ENCODE results near the gene RGS16.
A peak's percentile ranks its signal among the peaks of the same experiment; 100 is the strongest.

Gene RGS16

GRCh38 chr1:182608845-182609610 lies 4.8 kb upstream of the RGS16 start:
- no peak for DNase-seq (ENCODE audit: low read depth in 3 of 3)

GRCh38 chr1:182608236-182608635 lies 4.0 kb upstream of the RGS16 start:
- no peak for DNase-seq (ENCODE audit: low read depth in 3 of 3)

- no peak for DNase-seq (ENCODE audit: low read depth in 3 of 3)
Observed at GRCh38 chr1:182607566-182607965, 3.4 kb upstream of the RGS16 start.

- DNase-seq (ENCODE audit: low read depth in 3 of 3): peak in 1 of 3 experiments; percentile 17
Observed at GRCh38 chr1:182603646-182604174, 479 bp downstream of the RGS16 start.

DNA sequence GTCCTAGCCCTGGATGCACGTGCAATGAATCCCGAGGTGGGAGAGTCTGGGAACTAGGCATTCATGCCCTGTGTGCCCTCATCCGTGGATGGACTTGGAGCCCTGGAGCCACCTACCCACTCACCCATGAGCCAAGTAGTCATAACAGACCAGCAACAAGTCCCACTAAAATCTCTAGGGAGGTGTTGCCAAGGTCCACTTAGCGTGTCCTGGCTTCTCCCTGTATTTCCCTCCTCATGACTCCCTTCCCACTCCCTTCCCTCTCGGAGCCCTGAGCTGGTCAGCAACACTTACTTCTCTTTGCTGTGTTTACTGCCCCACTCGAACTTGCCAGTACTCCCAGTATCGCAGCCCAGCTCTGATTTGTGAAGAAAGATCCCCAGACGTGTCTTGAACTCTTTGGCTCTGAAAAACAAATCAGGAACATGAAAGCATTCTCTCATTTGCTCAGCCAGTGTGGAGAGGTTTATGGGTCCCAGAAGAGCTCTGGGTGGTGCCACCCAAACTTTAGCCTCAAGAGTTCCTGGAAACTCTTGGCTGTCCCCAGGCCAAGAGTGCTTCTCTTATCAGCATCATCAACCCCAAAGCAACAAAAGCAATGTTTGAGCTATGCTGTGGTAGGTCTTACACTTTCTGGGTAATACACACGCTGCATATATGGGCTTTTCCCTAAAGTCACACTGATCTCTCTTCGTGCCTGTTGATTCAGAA lies 1.1 kb downstream of the RGS16 start:
- DNase-seq (ENCODE audit: low read depth in 3 of 3): no peak

DNA sequence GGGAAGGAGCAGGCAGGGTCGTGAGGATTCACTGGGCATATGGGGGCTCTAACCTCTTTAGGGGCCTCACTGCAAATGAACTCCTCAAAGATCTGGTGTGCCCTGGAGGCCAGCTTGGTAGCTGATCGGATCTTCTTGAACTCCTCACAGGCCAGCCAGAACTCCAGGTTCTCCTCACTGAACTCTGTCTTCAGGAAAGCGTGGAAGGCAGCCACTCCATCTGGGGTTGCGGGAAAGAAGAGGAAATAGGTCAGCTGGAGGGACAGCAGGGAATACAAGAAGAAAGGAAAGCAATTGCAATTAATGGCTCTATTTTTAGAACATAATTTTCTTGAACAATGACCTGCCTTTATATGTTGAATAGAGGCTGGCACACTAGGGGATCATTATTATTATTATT lies 2.3 kb downstream of the RGS16 start:
- DNase-seq (ENCODE audit: low read depth in 3 of 3): no peak

- no peak for DNase-seq (ENCODE audit: low read depth in 3 of 3)
Observed at GRCh38 chr1:182601416-182601786, 2.8 kb downstream of the RGS16 start.

DNA sequence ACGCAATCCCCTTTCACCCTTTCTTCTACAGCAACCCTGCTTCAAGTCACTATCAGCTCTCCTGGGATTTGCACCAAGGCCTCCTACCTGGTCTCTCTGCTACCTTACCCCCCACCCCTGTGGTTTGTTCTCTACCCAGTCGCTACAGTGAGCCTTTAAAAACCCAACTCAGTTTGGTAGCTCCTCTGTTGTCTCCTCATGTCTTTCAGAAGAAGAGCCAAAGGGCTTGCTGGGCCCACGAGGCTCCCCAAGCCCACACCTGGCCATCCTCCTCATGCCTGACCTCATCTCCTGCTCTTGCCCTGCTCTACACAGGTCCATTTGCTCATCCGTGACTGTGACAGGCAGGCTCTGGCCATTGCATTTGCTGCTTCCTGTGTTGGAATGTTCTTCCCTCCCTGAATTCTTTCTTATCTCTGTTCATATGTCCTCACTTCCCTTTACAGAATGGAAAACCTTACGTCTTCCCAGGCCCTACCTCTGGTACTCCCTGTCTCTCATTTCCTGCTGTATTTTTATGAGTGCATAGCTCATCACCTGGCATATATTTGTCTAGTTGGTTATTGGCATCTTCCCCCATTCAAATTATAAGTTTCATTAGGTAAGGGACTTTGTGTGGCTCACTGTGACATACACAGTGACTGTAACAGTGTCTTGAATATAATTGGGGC lies 3.3 kb downstream of the RGS16 start:
- no peak for DNase-seq (ENCODE audit: low read depth in 3 of 3)

- no peak for DNase-seq (ENCODE audit: low read depth in 3 of 3)
Observed at GRCh38 chr1:182600036-182600713, 4.0 kb downstream of the RGS16 start.

- no peak for DNase-seq (ENCODE audit: low read depth in 3 of 3)
Observed at GRCh38 chr1:182599339-182599738, 4.8 kb downstream of the RGS16 start.

GRCh38 chr1:182598296-182598695 lies 5.9 kb downstream of the RGS16 start:
- no peak for DNase-seq (ENCODE audit: low read depth in 3 of 3)

DNA sequence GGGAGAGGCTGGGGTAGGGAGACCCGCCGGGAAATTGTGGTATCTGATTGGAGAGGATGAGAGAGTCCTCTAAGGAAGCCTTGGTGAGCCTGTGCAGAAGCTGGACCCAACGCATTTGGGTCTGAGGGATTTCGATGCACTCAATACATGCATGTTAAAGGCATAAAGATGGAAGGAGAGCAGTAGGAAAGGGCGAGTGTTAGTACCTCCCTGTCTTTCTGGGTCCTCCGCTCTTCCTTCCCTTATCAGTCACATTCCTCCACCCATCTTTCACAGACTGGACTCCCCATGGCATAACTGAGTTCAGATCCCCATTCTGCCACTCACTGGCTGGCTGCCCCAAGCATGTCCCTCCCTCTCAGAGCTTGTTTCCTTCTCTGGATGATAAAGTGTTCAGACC lies 7.3 kb downstream of the RGS16 start:
- no peak for DNase-seq (ENCODE audit: low read depth in 3 of 3)

DNA sequence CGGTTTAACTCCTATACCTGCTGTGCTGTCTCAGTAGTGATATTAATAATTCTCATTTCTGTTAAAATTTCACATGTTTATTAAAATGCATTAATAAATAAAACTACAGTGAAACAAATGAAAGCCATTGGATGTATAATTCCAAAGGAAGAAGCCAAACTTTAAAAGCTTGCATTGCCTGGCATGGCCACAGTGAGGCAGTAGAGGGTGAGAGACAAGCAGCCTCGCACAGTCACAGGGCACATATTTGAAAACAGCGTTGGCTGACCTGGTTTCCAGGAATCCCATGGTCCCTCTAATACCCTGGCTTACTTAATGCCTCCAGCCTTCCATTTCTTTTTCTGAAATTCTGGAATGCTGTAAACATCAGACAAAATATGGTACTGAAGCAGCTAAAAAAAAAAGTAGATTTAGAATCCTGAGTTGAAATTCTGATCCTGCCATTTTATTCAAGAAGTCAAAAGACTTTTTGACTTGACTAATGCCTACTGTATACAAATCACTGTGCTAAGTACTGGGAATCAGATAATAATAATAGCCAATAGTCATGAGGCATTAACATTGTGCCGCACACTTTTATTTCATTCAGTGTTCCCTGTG lies 8.4 kb downstream of the RGS16 start:
- DNase-seq (ENCODE audit: low read depth in 3 of 3): peak in 2 of 3 experiments; percentile 35 to 37

GRCh38 chr1:182589931-182590330 lies 14.3 kb downstream of the RGS16 start:
- no peak for DNase-seq (ENCODE audit: low read depth in 3 of 3)

DNA sequence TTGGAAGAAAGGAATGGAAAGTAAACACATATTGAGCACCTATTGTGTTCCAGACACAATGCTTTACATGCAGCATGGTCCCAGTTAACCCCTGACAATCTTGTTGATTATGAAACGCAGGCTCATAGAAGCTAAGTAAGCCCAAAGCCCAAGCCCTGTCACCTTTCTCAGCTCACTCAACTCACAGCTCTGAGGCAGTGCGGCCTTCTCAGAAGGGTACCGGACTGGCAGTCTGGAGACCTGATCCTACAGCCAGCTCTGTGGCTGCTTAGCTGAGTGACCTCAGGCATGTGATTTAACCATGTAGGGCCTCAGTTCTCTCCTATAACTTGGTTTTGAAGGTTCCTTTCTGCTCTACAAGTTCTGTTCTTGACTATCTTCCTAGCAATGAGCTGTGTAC lies 14.7 kb downstream of the RGS16 start:
- no peak for DNase-seq (ENCODE audit: low read depth in 3 of 3)

DNA sequence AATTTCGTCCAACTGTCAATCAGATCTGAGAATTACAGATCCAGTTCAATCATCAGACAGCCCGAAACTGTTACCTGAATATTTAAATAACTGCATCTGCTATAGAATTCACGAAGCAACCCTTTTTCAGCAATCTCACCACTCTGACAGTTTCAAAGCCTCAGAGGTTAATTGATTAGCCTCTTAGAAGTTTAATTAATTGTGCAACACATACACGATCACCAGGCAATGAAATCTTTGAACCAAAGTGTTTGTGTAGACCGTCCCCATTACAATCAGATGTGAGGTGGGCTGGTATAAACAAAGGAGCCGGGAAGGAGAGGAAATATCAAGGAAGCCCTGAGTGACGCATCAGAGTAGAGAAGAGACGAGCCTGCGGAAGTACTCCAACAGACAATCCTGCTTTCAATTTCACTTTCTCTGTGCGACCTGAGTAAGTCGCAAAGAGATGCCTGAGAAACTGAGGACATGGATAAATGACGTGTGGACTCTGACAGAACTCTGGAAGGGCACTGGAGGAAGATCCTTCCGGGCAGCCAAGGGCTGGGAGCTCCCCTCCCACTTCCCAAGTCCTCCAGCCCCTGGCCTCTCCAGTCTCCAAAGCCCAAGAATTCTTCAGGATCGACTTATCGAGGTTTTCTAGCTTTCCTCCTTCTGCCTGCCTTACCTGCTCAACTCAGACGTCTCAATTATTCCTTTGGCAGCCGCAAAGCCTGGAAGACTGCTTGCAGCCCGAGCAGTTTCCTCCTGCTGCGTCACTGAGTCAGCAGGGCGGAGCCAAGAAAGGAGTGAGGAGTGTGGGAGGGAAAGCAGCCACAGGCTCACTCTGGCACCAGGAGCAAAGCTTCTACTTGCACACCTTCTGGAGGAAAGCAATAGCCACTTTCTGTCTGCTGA lies 15.4 kb downstream of the RGS16 start, which contains the start of gene RNASEL:
RNASEL (minus strand) TSS at position 757 of the 897 bp plus-strand sequence. CDS start 2,450 bp downstream, outside the sequence.
- DNase-seq (ENCODE audit: low read depth in 3 of 3): peak in 1 of 3 experiments; percentile 45

- DNase-seq (ENCODE audit: low read depth in 3 of 3): no peak
Observed at GRCh38 chr1:182587666-182588499, 16.3 kb downstream of the RGS16 start.

DNA sequence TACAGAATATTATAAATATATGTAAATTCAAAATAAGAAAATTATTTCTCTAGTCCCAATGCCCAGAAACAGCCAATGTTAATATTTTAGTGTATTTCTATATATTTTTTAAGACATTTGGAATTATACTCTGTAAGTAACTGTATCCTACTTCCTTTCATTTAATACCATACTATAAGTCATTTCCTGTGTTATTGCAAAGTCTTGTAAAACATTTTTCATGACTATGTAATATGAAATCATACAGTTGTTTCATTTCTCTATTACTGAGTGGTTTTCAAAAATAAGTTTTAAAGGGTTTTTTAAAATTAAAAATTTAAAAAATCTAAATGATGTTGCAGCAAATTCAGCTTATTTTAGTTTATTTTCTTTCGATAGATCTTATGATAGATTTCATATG lies 17.1 kb downstream of the RGS16 start:
- DNase-seq (ENCODE audit: low read depth in 3 of 3): no peak

DNA sequence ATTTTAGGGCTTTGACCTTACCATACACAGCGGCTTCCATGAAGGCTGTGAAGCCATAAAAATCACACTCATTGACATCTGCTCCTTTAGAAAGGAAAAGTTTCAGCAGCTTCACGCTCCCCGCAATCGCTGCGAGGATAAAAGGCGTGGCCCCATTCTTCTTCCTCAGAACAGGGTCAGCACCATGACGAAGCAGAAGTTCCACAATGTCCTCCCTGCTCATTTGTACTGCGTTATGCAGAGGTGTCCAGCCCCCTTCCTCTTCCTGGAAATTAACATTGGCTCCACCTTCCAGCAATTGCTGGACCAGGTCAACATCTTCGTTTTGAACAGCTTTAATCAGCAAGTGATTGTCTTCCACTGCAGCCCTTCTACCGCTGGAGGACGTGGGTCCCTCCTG lies 17.8 kb downstream of the RGS16 start:
- no peak for DNase-seq (ENCODE audit: low read depth in 3 of 3)

Measured in stimulated activated CD4-positive, alpha-beta T cell treated with anti-CD3 and anti-CD28 coated beads, TNF-alpha, amount 100 ng/mL, for 4 hours (primary cell).